NCI-H2196 treated with DMSO at 0.1 percent for 48 hours (cell line): ENCODE data around the gene PTPRCAP.
A peak's percentile ranks its signal among the peaks of the same experiment; 100 is the strongest.
"Not testable (repeated sequence)": the region's sequence is repeated elsewhere in the genome, so short reads cannot be mapped to it uniquely, and the experiment has no call there.

ENCODE experiments used
- DNase-seq: peaks from one replicate; lab custom pipeline; 2025; ENCODE audit not compliant: unreplicated experiment; lab: John Stamatoyannopoulos, UW

PTPRCAP gene

GRCh38 chr11:67437082-67437808 is at the start of gene PTPRCAP:
PTPRCAP (minus strand) TSS chr11:67437682; CDS start chr11:67437619, 63 bp downstream.
- DNase-seq, result no peak

GRCh38 chr11:67486481-67487195 is 49.2 kb upstream of the PTPRCAP start:
- DNase-seq, result no peak

- DNase-seq, result peak; percentile 14
Observed at GRCh38 chr11:67485873-67486361, 48.4 kb upstream of the PTPRCAP start.

- no peak for DNase-seq
Observed at GRCh38 chr11:67484847-67485311, 47.4 kb upstream of the PTPRCAP start.

- no peak for DNase-seq
Observed at GRCh38 chr11:67483831-67484665, 46.6 kb upstream of the PTPRCAP start.

- DNase-seq, result peak; percentile 97
Observed at GRCh38 chr11:67482827-67483798, 45.6 kb upstream of the PTPRCAP start, which contains the start of gene AIP. AIP (plus strand) TSS chr11:67483026; CDS start chr11:67483159, 133 bp downstream.

GRCh38 chr11:67482275-67482826 is 44.9 kb upstream of the PTPRCAP start:
- no peak for DNase-seq

- not testable (repeated sequence) for DNase-seq
Observed at GRCh38 chr11:67477344-67478050, 40.0 kb upstream of the PTPRCAP start.

- not testable (repeated sequence) for DNase-seq
Observed at GRCh38 chr11:67476692-67477091, 39.2 kb upstream of the PTPRCAP start.

GRCh38 chr11:67472882-67473281 is 35.4 kb upstream of the PTPRCAP start:
- DNase-seq, result no peak

GRCh38 chr11:67470337-67471002 is 33.0 kb upstream of the PTPRCAP start:
- DNase-seq, result no peak

GRCh38 chr11:67469508-67469811 is 32.0 kb upstream of the PTPRCAP start:
- DNase-seq, result no peak

GRCh38 chr11:67468759-67469507 is 31.5 kb upstream of the PTPRCAP start, which contains the start of gene TMEM134:
TMEM134 (minus strand) TSS chr11:67469251; CDS start chr11:67469192, 59 bp downstream.
- peak; percentile 75 for DNase-seq

- no peak for DNase-seq
Observed at GRCh38 chr11:67468456-67468758, 30.9 kb upstream of the PTPRCAP start.

- DNase-seq, result peak; percentile 20
Observed at GRCh38 chr11:67468056-67468455, 30.6 kb upstream of the PTPRCAP start.

GRCh38 chr11:67466962-67467771 is 29.7 kb upstream of the PTPRCAP start:
- DNase-seq, result no peak

GRCh38 chr11:67466367-67466766 is 28.9 kb upstream of the PTPRCAP start:
- DNase-seq, result no peak
